ENCODE data around the gene GTSF1L. TPM values are rescaled to one million over a fixed set of nuclear protein-coding genes. Genes with fewer than 3 reads are reported as not detected.

GTSF1L gene
- polyA plus RNA-seq, 1 donor = not detected

Other genes with a start within 250 kb of the GTSF1L start
- 26.6 TPM for gene L3MBTL1, start 219.3 kb downstream of the GTSF1L start, polyA plus RNA-seq (ENCODE audit: insufficient read length)
- 73.0 TPM for gene SGK2, start 168.0 kb downstream of the GTSF1L start, polyA plus RNA-seq (ENCODE audit: insufficient read length)
- 70.9 TPM for gene IFT52, start 136.1 kb downstream of the GTSF1L start, polyA plus RNA-seq (ENCODE audit: insufficient read length)
- 34.0 TPM for gene MYBL2, start 59.9 kb downstream of the GTSF1L start, polyA plus RNA-seq (ENCODE audit: insufficient read length)
- 3.7 TPM for gene TOX2, start 187.8 kb upstream of the GTSF1L start, polyA plus RNA-seq (ENCODE audit: insufficient read length)